Measurements from ENCODE around the gene MGAT3.

- TF ChIP-seq RNF2 (IDR thresholded peaks at IDR 0.05) (no peak), TAF1 (IDR thresholded peaks at IDR 0.05; ENCODE audit: control insufficient read depth, extremely low read depth, insufficient read depth, low read length, severe bottlenecking) (no peak), HEY1 (CRISPR knock-in tag; IDR thresholded peaks at IDR 0.05; ENCODE audit: borderline replicate concordance) (no peak), ZNF592 (IDR thresholded peaks at IDR 0.05) (no peak), ZNF655 (CRISPR knock-in tag; IDR thresholded peaks at IDR 0.05) (no peak), NR1H2 (CRISPR knock-in tag; IDR thresholded peaks at IDR 0.05) (no peak), ZNF133 (CRISPR knock-in tag; IDR thresholded peaks at IDR 0.05) (no peak), RBBP5 (IDR thresholded peaks at IDR 0.05; ENCODE audit: borderline replicate concordance, insufficient read depth, low read length, poor library complexity, severe bottlenecking) (no peak), GTF2E2 (tag; IDR thresholded peaks at IDR 0.05) (no peak), YBX1 (IDR thresholded peaks at IDR 0.05) (no peak), SREBF2 (CRISPR knock-in tag; IDR thresholded peaks at IDR 0.05) (no peak)
Measured at GRCh38 chr22:39459681-39460080, 2.9 kb downstream of the MGAT3 start.
